ENCODE measurements around the gene GPC3.

- TF ChIP-seq CTCF (IDR thresholded peaks at IDR 0.05) (peak; percentile 65 to 98 (median 97)), POLR2A (IDR thresholded peaks at IDR 0.05) (no peak)
These were observed 193.0 kb downstream of the GPC3 start for GRCh38 chrX:133792198-133792953.
